NAMALWA (cell line): ENCODE data around the gene DHX8.
A peak's percentile ranks its signal among the peaks of the same experiment; 100 is the strongest.

Source experiments
- DNase-seq: peaks from one replicate; pipeline ENCODE4 v3.0.0-alpha.2; 2015; ENCODE audit warnings: low spot score

The DHX8 gene

DNA sequence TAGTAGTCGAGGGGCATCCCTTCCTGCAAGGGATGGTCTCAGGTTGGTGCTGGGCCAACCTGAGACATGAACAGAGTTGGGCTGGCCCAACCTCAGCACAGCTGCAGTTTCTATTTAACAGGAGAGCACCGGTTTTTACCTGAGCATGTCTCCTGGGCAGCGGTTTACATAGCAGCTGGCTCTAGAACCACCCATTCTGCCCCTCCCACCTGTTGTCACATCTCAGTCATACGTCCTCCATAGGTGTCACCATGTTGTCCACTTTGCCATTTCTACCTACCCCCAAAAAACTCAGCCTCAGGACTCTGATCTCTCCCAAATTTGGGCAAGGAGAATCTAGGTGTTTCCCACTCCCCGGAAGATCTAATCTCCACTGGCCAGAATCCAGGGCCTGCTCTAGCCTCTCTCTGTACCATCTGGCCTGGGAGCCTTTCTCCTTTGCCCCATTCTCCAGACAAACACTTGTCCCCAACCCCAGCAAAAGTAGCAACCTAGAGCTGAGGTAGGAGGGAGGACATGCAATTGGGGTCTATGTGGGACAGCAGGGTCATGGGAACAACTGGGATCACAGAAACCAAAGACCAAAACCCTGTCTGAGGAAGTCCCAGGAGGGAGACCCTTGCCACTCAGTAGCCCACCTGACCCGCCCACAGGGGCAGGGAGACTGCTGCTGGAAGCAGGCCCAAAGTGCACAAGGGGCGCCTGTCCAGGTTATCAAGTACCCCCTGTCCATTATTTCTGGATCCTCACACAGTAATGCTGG lies 43.3 kb downstream of the DHX8 start:
- no peak for DNase-seq

DNA sequence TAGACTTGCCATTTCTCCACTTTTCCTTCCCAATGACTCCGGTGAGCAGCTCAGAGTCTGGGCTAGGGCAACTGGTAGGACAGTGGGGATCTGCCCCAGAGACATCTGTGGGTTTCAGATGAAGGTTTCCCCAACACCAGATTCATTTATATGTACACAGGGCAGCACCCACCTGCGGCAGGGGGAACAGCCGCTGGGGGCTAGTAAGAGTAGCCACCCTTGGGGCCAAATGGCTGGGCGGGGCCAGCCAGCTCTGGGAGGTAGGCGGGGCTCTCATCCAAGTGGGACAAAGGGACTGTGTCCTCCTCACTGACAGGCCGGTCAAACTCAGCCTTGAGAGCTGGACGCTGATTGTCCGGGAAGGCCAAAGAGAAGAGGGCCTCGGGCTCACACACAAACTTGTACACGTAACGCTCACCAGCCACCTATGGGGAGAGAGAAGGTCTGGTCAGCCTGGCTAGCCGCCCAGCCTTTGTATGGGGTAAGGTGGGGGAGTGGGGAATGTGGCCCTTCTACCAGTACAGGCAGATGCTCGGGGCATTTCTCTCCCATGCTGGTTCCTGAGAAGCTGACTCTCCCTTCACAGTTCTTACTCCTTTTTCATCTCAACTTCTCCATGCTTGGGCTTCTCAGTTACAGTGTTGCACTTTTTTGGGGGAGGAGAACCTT lies 44.7 kb downstream of the DHX8 start:
- DNase-seq, result no peak

DNA sequence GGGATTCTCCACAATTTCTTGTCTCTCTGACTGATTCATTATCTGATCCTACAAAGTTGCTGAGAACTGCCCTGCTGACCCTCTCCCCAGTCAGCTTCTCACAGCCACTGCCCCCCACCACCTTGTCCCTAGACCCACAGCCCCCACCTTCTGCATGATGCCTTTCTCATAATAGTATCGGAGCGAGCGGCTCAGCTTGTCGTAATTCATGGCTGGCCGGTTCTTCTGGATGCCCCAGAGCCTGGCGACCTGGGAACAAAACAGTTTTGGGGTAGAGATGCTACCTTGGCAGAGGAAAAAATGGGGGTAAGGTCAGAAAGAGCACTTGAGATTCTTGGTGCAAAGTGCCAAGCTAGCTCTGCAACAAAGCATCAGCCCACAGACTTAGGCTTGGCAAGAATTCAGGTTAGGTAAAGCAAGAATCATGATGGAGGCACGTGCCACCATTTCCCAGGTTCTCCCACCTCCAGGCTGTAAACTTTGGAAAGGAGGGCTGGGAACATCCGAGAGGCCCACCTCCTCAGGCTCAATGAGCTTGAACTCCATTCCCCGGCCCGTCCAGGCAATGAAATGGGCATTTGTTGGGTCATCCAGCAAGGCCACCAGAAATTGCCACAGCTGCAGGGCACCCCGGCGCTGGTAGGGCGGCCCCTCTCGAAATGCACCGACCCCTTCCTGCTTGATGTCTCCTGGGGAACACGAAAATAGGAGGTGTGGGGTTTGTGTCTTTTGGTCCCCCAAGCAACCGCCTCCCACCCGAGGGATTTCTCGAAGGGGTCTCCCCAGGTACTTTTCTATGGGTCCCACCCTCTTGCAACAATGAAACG lies 45.4 kb downstream of the DHX8 start:
- no peak for DNase-seq

DNA sequence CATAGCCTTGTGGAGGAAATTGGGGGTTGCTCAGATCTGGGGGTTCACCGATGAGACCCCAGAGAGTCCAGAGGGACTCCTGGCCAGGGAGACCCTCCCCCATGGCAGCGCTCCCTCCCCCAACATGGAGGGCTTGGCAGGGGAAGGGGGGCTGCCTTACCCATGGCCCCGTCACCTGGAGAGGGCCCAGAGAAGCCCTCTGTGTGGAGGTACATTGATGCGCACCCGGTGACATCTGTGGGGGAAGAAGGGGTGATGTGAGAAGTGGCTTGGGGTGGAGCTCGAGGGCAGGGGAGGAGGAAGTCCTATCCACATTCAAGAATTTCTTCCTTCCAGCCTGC lies 46.1 kb downstream of the DHX8 start:
- DNase-seq, result no peak

DNA sequence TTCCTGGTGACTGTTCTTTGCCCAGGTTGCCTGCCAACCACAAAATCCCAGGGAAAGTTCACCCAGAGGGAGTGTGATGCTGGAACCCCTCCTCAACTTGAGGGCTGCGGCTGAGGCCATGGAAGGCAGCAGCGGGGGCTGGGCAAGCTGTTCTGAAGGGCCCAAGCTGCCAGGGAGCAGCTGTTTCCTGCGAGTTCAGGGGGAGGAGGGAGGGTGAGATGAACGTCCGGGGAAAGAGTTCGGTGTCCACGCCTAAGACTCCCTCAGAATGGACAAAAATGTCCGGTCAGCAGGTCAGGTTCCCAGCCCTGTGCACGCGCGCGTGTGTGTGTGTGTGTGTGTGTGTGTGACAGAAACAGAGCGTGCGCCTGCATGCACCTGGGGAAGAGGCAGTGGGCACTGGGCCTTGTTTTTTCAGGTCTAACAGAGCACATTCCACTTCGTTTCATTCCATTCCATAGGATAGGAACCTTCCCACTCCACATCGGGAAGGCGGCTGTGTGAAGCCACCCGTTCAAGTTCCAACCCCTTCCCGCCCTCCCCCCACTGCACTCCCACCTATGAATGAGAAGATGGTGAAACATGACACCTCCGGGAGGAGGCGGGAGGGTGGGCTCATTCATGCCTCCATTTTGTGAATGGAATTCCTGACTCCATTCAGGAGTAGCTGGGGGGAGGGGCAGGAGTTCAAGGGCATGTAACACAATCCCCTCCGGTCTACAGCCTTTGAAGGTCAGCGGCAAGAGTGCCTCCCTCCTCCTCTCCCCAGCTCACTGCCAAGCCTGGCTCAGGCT lies 46.7 kb downstream of the DHX8 start:
- DNase-seq, result no peak

DNA sequence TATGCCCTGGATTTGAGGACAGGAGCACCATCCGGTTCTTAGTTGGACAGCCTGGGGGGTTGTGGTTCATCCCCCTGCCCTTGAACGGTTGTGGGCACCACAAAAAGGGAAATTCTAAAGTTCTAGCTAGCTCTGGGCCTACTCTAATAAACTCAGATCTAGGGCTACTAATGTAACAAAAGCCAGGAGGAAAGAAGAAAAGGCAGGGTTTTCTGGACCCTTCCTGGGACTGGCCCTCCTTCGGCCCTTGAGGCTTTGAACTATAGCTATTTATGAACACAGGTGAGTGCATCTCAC lies 47.3 kb downstream of the DHX8 start:
- DNase-seq, result no peak

DNA sequence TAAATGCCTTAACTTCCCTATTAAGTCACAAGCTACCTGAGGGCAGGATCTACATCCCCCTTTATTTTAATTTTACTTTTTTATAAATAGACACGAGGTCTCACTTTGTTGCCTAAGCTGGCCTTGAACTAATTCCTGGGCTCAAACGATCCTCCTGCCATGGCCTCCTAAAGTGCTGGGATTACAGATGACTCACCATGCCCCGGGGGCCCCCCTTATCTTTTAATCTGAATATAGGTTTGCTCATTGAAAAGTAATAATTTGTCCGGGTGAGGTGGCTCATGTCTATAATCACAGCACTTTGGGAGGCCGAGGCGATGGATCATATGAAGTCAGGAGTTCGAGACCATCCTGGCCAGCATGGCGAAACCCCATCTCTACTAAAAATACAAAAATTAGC lies 48.2 kb downstream of the DHX8 start:
- no peak for DNase-seq

DNA sequence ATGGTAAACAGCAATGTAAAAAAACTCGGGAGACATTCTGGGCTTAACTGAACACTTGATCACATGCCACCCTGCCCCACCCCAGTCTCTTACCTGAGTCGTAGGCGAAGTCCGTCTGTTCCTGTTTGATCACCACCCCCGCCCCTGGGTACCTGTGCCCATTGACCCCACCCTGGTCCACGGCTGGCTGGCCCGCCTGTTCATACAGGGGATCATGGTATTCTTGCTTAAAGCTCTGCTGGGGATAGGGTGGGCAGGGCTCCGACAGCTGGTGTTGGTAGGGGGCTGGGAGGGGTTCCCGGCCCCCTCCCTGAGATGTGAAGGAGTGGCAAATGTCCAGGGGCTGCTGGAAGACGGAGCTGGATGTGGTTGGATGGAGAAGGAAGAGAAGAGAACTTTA lies 48.8 kb downstream of the DHX8 start:
- no peak for DNase-seq

DNA sequence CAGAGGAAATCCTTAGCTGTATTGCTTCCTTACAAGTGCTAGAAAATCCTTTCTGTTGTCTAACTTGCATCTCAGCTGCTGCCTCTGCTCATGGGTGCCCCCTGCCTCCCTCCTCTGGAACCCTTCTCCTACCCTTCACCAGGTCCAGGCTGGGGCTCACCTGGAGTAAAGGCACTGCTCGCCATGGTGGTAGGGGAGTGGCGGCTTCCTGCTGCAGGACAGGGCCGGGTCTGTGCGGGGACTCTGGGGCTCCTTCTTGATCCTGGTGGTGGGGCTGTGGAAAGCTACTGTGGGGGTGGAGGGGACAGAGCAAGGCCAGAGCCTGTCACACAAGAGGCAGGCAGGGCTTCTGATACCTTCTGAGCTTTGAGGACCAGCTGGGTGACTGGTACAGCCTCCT lies 49.9 kb downstream of the DHX8 start:
- no peak for DNase-seq

DNA sequence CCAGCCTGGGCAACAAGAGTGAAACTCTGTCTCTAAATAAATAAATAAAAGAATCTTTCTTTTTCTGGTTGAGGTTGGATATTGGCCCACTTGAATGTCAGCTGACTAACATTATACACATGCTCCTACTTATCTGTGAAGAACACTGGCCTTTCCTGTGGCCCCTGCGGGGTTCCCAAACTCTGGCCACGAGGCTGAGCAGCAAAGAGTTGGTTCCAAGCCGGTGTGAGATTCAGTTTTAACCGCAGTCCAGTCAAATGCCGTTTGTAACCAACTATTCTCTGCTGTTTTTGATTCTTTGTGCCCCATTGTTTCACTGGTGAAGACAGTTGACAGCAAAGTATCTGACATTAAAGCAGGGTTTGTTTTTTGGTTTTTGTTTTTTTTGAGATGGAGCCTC lies 51.1 kb downstream of the DHX8 start:
- DNase-seq, result no peak

DNA sequence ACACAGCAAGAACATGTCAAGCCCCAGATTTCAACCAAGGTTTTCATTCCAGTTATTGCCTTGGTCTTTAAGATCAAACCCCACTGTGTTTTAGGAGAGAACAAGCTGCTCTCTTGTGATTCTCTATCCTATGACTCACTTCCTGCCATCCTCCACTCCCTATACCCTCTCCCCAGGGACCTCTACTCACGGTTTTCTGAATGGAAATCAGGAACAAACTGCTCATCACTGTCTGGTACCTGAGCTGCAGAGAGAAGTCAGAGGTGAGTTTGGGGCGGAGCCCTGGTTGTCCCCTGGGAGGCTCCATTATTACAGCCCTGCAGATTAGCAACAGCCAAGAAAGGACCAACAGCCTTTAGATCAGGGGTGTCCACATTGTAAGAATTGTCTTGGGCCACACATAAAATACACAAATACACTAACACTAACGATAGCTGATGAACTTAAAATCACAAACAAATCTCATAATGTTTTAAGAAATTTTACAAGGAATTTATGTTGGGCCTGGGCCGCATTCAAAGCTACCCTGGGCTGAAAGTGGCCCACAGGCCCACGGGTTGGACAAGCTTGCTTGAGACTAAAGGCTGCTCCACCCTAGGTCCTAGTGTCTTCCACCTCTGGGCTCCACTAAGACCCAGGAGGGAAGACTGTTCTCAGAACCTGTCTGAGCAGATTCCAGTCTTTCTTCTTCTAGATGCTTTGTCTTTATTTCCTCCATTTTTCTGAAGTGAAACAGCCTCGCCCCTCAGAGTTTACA lies 52.6 kb downstream of the DHX8 start:
- DNase-seq, result no peak

DNA sequence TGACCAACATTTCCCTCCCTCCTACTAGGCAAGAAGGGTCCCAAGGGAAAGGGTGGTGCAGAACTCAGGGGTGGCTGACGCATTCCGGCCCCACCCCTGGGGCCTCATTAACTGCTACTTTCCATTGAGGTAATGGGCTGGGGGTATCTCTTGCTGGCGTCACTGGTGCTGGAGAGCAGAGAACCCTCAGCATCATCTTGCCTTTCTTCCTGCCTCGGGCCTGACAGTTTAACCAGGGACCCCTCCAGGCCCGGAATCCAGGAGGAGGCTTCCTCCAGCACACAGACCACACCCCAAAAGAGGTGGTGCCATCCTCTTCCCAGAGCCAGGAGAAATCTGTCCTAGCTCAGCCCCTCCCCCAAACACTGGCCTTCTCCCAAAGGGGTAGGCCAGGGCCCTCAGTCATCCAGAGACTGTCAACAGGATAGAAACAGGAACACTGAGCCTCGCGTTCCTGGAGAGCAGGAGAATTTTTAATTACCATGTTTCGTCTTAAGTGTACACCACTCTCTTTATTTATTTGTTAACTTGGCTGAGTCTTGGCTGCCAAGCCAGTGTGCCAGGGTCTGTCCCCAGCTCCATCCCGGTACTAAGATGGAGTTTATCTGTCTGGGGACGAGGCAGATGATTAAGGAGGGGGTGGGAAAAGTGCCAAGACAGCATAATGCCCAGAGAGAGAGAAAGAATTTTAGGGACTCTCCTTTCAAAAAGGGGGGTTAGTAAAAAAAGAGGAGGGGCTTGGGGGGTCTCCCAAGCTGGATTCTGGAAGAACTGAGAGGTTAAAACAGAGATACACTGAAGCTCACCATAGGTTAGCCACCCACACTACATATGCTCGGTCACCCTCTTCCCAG lies 57.3 kb downstream of the DHX8 start:
- no peak for DNase-seq

DNA sequence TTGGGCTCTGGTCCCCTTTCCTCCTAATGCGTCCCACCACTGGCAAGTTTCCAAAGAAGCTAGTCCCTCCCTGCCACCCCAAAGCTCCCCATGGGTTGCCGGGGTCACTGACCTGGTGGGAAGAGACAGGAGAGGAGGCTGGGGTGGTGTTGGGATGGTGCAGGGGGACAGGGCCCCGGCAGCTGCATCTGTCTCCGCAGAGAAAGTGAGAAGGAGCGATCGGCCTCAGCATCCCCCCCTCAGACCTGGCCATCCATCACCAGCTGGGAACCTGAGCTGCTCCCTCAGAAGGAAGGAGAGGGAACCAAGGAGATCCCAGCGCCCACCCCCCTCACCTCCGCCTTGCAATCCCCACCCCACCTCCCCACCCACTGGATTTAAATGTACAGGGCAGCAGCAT lies 59.1 kb downstream of the DHX8 start:
- DNase-seq, result no peak

DNA sequence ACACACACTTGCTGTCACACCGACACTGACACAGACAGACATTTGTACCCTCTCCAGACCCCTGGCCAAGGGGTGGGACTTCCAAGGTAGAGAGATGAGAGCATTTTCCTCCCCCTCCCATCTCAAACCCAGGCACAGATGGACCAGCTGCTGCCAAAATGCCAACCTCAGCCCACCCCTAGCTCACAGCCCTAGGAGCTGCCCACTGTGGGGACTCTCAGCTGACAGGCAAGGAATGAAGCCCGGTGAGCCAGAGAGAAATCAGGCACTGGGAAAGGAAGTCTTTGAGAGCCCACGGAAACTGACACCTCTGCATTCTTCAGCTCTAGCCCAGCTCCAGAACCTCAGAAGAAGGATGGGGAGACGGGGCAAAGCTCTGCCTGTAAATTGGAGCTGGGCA lies 59.5 kb downstream of the DHX8 start:
- no peak for DNase-seq

DNA sequence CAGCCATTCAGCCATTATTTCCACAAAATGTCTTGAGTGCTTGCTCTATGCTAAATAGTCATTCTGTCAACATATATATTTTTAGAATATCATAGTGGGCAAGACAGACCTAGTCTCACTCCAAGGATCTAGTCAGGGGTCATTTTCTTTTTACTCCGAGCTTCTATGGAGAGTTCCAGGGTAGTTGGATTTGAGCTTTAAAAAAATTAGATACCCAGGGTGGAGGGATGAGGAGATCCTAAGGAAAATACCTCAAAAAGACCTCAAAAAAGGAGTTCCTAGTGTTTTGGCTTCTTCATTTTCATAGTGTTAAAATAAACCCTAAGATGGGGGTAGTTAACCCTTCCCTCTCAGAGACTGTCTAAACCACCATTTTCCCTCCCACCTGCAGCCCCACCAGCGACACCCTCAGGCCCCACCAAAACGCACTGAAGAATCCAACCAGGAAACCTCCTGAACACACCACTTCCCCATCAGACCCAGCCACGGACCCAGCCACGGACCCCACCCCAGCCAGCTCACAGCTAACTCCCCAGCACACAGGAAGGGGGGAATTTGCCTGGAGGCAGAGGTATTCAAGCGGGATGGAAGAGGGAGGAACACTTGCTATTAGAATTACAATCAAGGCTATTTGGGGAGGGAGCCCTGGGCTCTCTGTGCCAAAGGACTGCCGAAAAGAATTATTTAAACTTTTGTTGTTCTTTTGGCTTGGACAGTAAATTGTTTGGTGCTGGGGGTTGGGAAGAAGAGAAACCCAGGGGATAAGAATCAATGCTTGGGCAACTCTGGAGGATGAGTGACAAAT lies 60.2 kb downstream of the DHX8 start:
- no peak for DNase-seq

DNA sequence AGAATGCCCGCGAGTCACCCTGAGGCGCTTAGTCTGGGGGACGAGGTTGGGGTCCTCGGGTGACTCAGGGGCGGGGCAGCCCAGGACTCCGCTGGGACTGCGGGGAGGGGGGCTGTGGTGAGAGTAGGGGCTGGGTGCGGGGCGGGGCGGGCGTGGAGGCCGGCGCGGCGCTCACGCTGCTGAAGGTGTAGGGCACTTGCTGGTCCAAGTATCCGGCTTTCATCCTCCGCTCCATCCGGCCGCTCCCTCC lies 61.5 kb downstream of the DHX8 start:
- no peak for DNase-seq

DNA sequence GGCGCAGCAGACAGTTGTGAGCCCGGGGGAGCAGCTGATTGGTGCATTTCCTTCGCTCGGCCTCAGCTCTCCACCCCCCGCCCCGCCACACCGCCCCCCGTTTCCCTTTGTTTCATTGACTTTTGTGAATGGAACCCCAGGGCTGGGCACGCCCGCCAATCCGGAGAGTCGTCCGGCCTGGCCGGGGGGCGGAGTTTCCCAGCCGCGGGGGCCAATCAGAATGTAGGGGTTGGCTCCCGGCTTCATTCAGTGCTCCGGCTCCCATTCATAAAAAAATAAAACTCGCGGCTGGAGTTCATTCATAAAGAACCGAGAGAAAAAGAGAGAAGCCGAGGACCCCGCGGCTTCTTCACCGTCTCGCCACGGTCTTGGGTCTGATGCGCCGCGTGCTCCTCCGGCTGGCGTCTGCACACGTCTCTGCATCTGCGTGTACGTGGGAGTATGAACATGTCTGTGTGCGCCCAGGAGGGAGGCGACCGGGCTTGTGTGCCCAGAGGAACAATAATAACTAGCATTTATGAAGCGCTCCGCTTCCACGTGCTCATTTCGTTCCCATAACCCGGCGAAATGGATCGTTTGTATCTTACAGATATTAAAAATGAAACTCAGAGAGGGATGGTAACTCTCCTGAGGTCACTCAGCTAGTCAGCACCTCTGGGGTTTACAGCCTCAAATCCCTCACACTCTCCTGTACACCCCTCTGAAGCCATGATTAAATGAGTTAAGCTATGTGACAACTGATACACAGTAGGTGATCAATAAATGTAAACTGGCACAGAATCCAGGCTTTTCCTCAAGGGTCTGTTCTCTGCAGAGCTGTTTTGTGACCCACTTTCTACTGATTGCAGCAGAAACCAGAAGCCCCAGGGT lies 62.8 kb downstream of the DHX8 start, which contains the start of gene ETV4:
ETV4 (minus strand) TSS at position 22 of the 870 bp plus-strand sequence. CDS start 723 bp downstream, outside the sequence.
- DNase-seq, result peak; percentile 75

DNA sequence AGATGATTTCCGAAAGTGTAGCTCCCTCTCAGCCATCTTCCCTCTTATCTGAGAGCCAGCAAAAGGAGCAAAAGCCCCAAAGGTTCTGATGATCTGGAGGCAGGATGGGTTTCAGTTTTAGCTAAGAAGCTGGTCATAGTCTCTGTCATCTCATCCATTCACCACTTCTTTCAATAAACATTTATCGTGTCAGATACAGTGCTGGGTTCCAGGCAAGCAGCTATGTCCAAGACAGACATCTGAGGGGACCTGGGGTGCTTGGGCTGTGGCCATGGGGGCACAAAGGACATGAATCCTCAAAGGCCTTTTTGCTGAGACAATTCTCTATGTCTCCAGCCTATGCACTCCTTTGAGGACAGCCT lies 63.4 kb downstream of the DHX8 start:
- no peak for DNase-seq

DNA sequence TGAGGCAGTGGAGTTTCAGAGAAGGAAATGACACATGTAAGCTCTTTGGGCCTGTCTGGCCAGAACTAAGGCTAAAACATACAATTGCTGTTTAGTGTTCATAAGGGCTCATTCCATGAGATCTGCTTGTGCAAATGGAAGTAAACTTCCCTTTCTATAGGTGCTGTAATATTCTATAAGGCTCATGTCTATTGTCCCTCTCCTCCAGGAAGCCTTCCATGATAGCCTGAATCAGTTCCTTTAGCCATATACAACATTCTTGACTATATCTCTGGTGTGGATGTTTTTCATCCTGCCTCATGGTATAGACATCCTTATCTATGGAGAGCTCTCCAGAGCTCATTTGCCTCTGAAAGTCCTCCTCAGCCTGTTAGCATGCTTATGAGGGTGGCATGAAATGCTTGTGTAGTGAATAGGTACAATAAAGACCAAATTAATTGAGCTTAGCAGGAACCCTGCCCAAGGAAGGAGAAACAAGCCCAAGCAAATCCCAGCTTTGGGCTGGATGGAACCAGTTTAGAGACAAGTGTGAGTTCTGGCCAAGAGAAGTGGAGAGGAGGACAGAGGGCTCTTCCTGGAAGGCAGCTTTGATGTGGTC lies 64.0 kb downstream of the DHX8 start:
- no peak for DNase-seq
